DMS 273 (cell line): ENCODE results near the gene COL7A1.

Experiments
- DNase-seq: peaks from one replicate; lab custom pipeline; 2025; ENCODE audit not compliant: unreplicated experiment; lab: John Stamatoyannopoulos, UW

The COL7A1 gene

DNA sequence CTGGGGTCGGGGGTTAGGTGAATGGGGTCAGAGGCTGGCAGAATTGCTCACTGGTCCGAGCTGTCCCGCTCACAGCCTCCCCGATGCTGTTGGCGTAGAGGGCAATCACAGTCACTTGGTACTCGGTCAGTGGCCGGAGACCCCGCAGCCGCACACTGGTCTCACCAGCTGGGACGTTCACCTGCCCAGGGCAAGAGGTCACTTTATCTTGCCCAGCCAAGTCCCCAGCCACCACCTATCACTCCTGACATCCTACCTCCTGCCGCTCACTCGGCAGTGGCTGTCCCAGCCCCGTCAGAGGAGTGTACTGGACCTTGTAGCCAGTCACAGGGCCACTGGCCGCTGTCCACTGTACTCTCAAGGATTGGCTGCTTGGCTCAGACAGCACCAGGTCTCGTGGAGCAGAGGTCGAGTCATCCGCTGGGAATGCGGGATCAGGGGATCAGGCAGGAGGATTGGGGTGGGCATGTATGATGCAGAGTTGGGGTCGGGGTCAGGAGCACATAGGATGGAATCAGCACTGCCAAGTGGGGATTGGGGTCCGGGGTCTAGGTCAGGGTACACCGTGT lies 2.5 kb downstream of the COL7A1 start:
- DNase-seq: no peak

- DNase-seq: no peak
Observed at GRCh38 chr3:48591886-48592518, 3.1 kb downstream of the COL7A1 start.

- DNase-seq: no peak
Observed at GRCh38 chr3:48591436-48591835, 3.7 kb downstream of the COL7A1 start.

- DNase-seq: no peak
Observed at GRCh38 chr3:48588230-48588629, 6.9 kb downstream of the COL7A1 start.

DNA sequence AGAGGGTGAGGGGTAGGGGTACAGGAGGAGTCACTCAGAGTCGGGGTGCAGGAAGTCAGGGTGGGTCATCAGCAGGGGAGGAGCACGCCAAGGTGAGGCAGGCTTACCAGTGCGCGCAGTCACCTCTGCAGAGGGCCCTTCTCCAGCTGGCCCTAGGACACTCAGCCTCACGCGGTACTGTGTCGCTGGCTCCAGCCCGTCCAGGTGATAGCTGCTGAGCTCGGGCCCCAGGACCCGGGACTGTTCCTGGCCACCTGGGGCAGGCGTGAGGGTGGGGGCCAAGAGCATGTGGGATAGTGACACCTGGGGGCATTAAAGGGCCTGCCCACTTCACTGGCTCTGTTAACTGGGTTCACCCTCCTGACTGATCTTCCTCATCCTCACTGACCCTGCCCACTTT lies 7.4 kb downstream of the COL7A1 start:
- no peak for DNase-seq

- no peak for DNase-seq
Observed at GRCh38 chr3:48585411-48585810, 9.7 kb downstream of the COL7A1 start.

GRCh38 chr3:48584836-48585235 lies 10.3 kb downstream of the COL7A1 start:
- DNase-seq: no peak

- DNase-seq: no peak
Observed at GRCh38 chr3:48581621-48582481, 13.3 kb downstream of the COL7A1 start.

DNA sequence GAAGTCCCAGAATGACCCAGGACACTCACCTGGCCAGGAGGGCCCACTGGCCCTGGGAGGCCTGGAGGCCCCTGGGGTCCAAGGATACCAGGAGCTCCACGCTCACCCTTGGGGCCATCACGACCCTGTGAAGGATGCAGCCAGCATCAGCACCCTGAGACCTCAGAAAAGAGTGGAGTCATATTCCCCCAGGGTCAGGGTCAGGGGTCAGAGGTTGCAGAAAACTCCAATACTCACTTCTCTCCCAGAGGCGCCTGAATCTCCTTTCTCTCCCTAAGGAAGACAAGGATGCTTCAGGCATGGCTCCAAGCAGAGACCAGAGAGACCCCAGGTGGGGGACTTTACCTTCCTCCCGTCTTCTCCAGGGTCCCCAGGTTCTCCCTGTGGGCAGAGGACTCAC lies 18.5 kb downstream of the COL7A1 start:
- DNase-seq: no peak

DNA sequence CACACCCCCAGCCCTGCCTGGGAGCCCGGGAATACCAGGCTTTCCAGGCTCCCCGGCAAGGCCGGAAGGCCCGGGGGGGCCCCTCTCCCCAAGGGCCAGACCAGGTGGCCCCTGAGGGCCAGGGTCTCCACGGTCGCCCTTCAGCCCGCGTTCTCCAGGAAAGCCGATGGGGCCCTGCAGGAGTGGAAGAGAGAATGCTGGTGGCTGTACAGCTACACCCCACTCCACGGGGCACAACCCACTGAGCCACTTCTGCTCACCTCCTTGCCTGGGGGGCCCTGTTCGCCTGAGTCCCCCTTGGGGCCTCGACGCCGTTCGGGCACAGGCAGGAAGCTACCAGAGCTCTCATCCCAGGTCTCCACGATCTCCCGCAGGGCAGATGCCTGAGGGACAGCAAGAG lies 19.8 kb downstream of the COL7A1 start:
- DNase-seq: no peak

GRCh38 chr3:48573973-48574585 lies 21.1 kb downstream of the COL7A1 start:
- no peak for DNase-seq

DNA sequence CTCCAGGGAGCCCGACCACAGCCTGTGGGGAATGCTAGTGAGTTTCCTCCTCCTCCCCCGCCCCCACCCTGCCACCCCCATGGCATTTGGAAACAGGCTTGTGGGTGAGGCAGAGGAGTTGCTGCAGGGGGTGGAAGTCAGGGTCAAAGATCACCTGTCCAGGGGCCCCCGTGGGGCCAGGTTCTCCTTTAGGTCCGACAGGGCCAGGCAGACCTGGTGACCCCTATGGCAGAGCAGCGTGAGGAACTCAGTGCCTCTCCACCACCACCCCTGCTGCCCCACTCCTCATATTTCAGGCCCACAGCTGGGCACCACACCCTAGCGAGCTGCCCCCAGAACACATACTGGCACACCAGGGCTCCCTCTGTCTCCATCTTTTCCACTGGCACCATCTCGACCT lies 22.6 kb downstream of the COL7A1 start:
- DNase-seq: no peak

GRCh38 chr3:48571938-48572337 lies 23.2 kb downstream of the COL7A1 start:
- no peak for DNase-seq

GRCh38 chr3:48569808-48570450 lies 25.2 kb downstream of the COL7A1 start:
- no peak for DNase-seq

- DNase-seq: no peak
Observed at GRCh38 chr3:48569400-48569799, 25.7 kb downstream of the COL7A1 start.

DNA sequence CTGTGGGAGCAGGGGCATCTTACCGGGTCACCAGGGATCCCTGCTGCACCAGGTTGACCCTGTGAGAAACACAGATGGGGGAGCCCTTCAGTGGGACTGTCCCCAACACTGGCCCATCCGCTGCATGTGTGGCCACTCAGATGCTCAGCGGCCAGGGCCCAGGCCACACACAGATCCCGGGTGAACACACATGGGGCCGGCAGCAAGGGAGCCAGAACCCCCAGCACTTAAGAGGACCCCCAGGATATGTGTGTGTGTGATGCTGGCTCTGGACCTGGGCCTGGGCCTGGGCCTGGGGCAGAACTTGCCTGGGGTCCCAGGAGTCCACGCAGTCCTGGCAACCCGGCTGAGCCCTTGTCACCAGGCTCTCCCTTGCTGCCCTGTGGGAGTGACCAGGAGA lies 26.7 kb downstream of the COL7A1 start:
- no peak for DNase-seq

- no peak for DNase-seq
Observed at GRCh38 chr3:48567500-48567899, 27.6 kb downstream of the COL7A1 start.

DNA sequence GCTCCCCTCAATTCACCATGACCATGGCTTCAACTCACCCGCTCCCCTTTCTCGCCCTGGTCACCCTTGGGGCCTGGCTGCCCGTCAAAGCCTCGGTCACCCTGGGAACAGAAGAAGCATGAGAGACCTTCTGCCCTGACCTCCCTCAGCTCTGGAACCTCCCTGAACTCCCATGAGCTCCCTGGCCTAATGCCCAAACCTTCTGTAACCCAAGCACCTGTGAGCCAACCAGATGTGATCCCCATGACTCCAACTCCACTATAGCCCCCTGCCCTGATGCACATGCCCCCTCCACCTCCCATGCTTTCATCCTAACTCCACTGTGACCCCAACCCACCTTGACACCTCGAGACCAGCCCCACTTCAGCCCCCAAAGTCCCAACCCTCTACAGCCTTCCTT lies 28.0 kb downstream of the COL7A1 start:
- DNase-seq: peak; percentile 21

- no peak for DNase-seq
Observed at GRCh38 chr3:48566401-48566760, 28.7 kb downstream of the COL7A1 start.

GRCh38 chr3:48565591-48566400 lies 29.3 kb downstream of the COL7A1 start:
- DNase-seq: peak; percentile 23

DNA sequence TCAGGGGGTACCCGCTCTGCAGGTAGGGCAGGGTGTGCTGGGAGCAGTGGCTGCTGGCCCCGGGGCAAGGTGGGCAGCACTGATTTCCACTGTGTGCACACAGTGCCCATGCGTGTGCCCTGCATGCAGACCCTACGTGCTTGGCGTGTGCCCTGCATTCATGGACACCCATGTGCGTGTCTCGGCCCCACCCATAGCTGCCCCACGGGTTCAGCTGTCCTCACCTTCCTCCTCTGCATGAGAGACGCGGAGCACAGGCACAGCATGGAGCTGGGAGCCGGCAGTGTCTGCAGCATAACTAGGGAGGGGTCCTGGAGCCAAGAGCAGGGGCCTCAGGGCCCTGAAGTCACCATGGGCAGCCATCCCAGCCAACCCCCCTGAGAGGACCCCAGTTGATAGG lies 29.9 kb downstream of the COL7A1 start:
- no peak for DNase-seq
